AG09319 (cell line): ENCODE results near the gene FXYD5.
"Not testable (repeated sequence)": the region's sequence is repeated elsewhere in the genome, so short reads cannot be mapped to it uniquely, and the experiment has no call there.

Experiments used
- DNase-seq: peaks from one replicate; pipeline ENCODE4 v3.0.0-alpha.2; 2010; ENCODE audit warnings: low read depth; ENCODE audit errors: extremely low read depth
- CTCF ChIP-seq: IDR thresholded peaks from 2 replicates; pipeline ENCODE4 v1.5.1; 2011; ENCODE audit warnings: low read depth, mild to moderate bottlenecking, inconsistent platforms, low read length, moderate library complexity

The FXYD5 gene

GRCh38 chr19:35179830-35180229 lies 25.3 kb downstream of the FXYD5 start:
- DNase-seq = no peak
- TF ChIP-seq CTCF = no peak

DNA sequence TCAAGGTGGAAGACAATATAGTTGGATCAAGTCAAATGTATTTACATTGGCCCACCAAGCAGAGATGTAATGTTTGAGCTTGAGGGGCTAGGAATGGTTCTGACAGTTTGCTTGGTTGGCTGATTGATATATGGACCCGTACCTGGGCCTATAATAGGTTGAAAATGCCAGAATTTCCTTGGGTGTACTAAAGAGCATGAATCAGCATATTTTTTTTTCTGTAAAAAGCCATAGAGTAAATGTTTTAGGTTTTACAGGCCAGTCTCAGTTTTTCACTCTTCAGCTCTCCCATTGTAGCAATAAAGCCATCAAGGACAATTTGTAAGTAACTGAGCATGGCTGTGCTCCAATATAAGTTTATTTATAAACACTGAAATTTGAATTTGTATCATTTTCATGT lies 26.9 kb downstream of the FXYD5 start:
- no peak for TF ChIP-seq CTCF
- DNase-seq = no peak

GRCh38 chr19:35184267-35184666 lies 29.7 kb downstream of the FXYD5 start:
- no peak for DNase-seq
- no peak for TF ChIP-seq CTCF

DNA sequence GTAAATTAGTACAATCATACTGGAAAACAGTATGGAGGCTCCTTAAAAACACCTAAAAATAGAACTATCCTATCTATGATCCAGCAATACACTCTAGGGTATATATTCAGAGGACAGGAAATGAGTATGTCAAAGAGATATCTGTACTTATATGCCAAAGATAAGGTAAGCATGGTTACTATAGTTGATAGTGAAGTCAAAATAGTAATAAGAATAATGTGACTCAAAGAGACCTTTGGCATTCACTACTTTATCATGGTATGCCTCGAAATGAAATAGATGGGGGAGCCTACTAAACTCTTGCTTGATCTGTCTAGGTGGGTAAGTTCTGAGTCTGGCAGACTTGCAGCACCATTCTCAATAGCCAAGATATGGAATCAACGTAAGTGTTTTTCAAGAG lies 30.3 kb downstream of the FXYD5 start:
- TF ChIP-seq CTCF = no peak
- no peak for DNase-seq

GRCh38 chr19:35194012-35194984 lies 39.8 kb downstream of the FXYD5 start:
- no peak for TF ChIP-seq CTCF
- no peak for DNase-seq

DNA sequence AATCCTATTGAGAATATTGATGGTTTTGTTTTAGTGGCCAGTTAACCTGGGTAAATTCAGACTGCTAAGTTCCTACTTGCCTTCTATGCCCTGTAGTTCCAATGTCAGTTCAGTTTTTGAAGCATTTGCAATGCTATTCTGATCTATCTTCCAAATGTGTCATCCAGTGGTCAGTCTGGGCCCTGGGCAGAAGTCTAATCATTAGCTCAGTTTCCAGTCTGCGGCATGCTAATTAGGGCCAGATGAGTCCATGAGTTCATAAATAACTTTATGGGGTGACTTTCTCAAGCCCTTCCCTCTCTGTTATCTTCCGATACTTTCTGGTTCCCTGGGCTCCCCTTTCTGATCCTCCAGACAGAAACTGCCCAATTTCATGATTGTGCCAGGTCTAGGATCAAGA lies 41.3 kb downstream of the FXYD5 start:
- no peak for TF ChIP-seq CTCF
- no peak for DNase-seq

- DNase-seq = not testable (repeated sequence)
These were observed 42.3 kb downstream of the FXYD5 start for GRCh38 chr19:35196861-35197260.

- no peak for DNase-seq
- no peak for TF ChIP-seq CTCF
These were observed 44.9 kb downstream of the FXYD5 start for GRCh38 chr19:35199481-35199880.
